ENCODE data around the gene CYP27A1. TPM values are rescaled to one million over a fixed set of nuclear protein-coding genes. Genes with fewer than 3 reads are reported as not detected.

CYP27A1 gene
- total RNA-seq, 1 experiment from 2014 or later: 12.2 TPM

- no peak overlapping the region for H3K27ac Mint-ChIP-seq (ENCODE audit: unreplicated experiment)
- H3K27me3 Mint-ChIP-seq (ENCODE audit: unreplicated experiment): no peaks in the 10 kb centered on the region
- CTCF ChIA-PET: no interaction called here
- DNase-seq: no peak
- TF ChIP-seq CTCF (IDR thresholded peaks at IDR 0.05; ENCODE audit: unreplicated experiment): no peak
- H3K9me3 Mint-ChIP-seq (ENCODE audit: low read depth, unreplicated experiment): no peaks in the 10 kb centered on the region
- intact Hi-C loops (cut with micrococcal nuclease; ENCODE audit: unreplicated experiment): no loop called here
- H3K36me3 Mint-ChIP-seq (ENCODE audit: insufficient read depth, unreplicated experiment): no peaks in the 10 kb centered on the region
- H3K4me3 Mint-ChIP-seq (ENCODE audit: low read depth, unreplicated experiment): no peak overlapping the region
- peaks cover 10% of the 10 kb centered on the region for H3K4me1 Mint-ChIP-seq (ENCODE audit: low read depth, unreplicated experiment)
- no TSS peak for BruUV-seq (replicated peaks)
Observed at GRCh38 chr2:218813771-218814460, 32.0 kb downstream of the CYP27A1 start.

- BruUV-seq (replicated peaks): no TSS peak
- no peak overlapping the region for H3K4me3 Mint-ChIP-seq (ENCODE audit: low read depth, unreplicated experiment)
- DNase-seq: no peak
- intact Hi-C loops (cut with micrococcal nuclease; ENCODE audit: unreplicated experiment): no loop called here
- CTCF ChIA-PET: interaction anchor here (0.6 kb wide), 1 partner anchor 45 kb away, joined by 5 read pairs; the partner anchor contains the start of gene WNT6
- TF ChIP-seq CTCF (IDR thresholded peaks at IDR 0.05; ENCODE audit: unreplicated experiment): no peak
- no peak overlapping the region for H3K27ac Mint-ChIP-seq (ENCODE audit: unreplicated experiment)
- H3K9me3 Mint-ChIP-seq (ENCODE audit: low read depth, unreplicated experiment): no peaks in the 10 kb centered on the region
- no peaks in the 10 kb centered on the region for H3K27me3 Mint-ChIP-seq (ENCODE audit: unreplicated experiment)
- H3K4me1 Mint-ChIP-seq (ENCODE audit: low read depth, unreplicated experiment): peaks cover 10% of the 10 kb centered on the region
- no peaks in the 10 kb centered on the region for H3K36me3 Mint-ChIP-seq (ENCODE audit: insufficient read depth, unreplicated experiment)
Observed at GRCh38 chr2:218814540-218815243, 32.7 kb downstream of the CYP27A1 start.

DNA sequence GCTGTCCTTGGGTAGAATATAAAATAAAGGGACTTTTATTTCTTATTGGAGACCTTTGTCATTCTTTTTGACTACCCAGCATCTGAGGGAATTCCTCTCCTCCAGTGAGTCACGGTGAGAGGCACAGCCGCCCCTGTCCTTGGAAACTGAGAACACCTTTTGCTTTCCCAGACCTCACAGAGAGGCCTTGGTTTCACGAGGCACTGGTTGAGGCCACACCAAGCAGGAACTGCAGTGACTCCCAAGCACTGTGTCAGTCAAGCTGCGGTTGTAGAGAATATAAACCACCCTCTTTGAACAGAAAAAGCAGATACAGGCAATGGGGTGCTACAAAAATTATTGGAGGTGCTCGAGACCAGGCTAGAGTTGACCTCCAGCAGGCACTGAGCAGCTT lies 33.3 kb downstream of the CYP27A1 start:
- CTCF ChIA-PET: no interaction called here
- no TSS peak for BruUV-seq (replicated peaks)
- Mint-ChIP-seq H3K4me1 (ENCODE audit: low read depth, unreplicated experiment) (peaks cover 10% of the 10 kb centered on the region), H3K36me3 (ENCODE audit: insufficient read depth, unreplicated experiment) (no peaks in the 10 kb centered on the region), H3K27ac (ENCODE audit: unreplicated experiment) (no peak overlapping the region), H3K27me3 (ENCODE audit: unreplicated experiment) (no peaks in the 10 kb centered on the region), H3K9me3 (ENCODE audit: low read depth, unreplicated experiment) (no peaks in the 10 kb centered on the region), H3K4me3 (ENCODE audit: low read depth, unreplicated experiment) (no peak overlapping the region)
- no peak for DNase-seq
- intact Hi-C loops (cut with micrococcal nuclease; ENCODE audit: unreplicated experiment): no loop called here
- no peak for TF ChIP-seq CTCF (IDR thresholded peaks at IDR 0.05; ENCODE audit: unreplicated experiment)

- BruUV-seq (replicated peaks): no TSS peak
- no peak for TF ChIP-seq CTCF (IDR thresholded peaks at IDR 0.05; ENCODE audit: unreplicated experiment)
- no peak overlapping the region for H3K27ac Mint-ChIP-seq (ENCODE audit: unreplicated experiment)
- H3K36me3 Mint-ChIP-seq (ENCODE audit: insufficient read depth, unreplicated experiment): no peaks in the 10 kb centered on the region
- no peaks in the 10 kb centered on the region for H3K9me3 Mint-ChIP-seq (ENCODE audit: low read depth, unreplicated experiment)
- CTCF ChIA-PET: no interaction called here
- intact Hi-C loops (cut with micrococcal nuclease; ENCODE audit: unreplicated experiment): no loop called here
- peaks cover 10% of the 10 kb centered on the region for H3K4me1 Mint-ChIP-seq (ENCODE audit: low read depth, unreplicated experiment)
- H3K27me3 Mint-ChIP-seq (ENCODE audit: unreplicated experiment): no peaks in the 10 kb centered on the region
- no peak overlapping the region for H3K4me3 Mint-ChIP-seq (ENCODE audit: low read depth, unreplicated experiment)
- DNase-seq: no peak
Observed at GRCh38 chr2:218815649-218816048, 33.7 kb downstream of the CYP27A1 start.
